ENCODE data around the gene ABCC11. TPM values are rescaled to one million over a fixed set of nuclear protein-coding genes. Genes with fewer than 3 reads are reported as not detected.

ABCC11 gene
- total RNA-seq, 6 experiments from 2014 or later: 0.05 to 0.26 (median 0.12) TPM; not detected in 3

DNA sequence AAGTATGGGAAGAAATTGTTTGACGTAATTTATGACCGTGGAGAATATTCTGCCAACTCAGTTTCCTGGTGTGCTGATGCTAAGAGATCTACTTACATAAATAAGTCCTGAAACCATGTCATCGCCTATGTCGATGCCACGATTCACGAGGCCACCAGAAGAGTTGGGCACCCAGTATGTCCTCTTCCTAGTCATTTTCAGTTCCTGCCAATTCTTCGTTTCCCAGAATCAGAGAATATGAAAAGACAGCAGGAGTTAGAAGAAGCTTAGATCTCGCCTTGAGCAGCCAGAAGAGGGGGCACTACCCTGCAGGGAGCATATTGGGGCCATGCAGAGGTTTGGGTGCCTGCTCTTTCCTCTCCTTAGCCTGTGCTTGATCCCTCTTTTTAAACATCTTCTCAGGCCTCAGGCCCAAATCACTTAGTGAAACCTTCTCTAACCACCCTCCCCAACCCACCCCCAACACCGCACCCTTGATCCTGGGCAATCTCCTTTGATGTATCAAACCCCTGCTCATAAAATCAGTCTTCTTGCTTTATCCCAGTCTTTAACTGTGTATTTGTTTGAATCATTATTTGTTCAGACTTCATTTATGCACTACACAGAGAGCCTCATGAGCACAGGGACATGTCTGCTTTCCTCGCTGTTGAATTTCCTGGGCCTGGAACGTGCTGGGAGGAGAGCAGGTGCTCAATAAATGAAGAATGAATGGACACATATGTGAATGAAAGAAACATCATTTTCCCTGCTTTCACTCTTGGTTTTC lies 15.4 kb downstream of the ABCC11 start:
- no peak overlapping the region for H3K4me3 Mint-ChIP-seq
- no peaks in the 10 kb centered on the region for H3K36me3 Mint-ChIP-seq (ENCODE audit: low read depth)
- TF ChIP-seq, protein P1, sequence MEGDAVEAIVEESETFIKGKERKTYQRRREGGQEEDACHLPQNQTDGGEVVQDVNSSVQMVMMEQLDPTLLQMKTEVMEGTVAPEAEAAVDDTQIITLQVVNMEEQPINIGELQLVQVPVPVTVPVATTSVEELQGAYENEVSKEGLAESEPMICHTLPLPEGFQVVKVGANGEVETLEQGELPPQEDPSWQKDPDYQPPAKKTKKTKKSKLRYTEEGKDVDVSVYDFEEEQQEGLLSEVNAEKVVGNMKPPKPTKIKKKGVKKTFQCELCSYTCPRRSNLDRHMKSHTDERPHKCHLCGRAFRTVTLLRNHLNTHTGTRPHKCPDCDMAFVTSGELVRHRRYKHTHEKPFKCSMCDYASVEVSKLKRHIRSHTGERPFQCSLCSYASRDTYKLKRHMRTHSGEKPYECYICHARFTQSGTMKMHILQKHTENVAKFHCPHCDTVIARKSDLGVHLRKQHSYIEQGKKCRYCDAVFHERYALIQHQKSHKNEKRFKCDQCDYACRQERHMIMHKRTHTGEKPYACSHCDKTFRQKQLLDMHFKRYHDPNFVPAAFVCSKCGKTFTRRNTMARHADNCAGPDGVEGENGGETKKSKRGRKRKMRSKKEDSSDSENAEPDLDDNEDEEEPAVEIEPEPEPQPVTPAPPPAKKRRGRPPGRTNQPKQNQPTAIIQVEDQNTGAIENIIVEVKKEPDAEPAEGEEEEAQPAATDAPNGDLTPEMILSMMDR (IDR thresholded peaks at IDR 0.05): peak; percentile 72
- H3K27me3 Mint-ChIP-seq (ENCODE audit: insufficient read depth): peaks cover 17% of the 10 kb centered on the region
- peak; percentile 16 for DNase-seq
- no peaks in the 10 kb centered on the region for H3K9me3 Mint-ChIP-seq
- no peak overlapping the region for H3K27ac Mint-ChIP-seq
- H3K4me1 Mint-ChIP-seq (ENCODE audit: low read depth): peaks cover 9% of the 10 kb centered on the region

DNA sequence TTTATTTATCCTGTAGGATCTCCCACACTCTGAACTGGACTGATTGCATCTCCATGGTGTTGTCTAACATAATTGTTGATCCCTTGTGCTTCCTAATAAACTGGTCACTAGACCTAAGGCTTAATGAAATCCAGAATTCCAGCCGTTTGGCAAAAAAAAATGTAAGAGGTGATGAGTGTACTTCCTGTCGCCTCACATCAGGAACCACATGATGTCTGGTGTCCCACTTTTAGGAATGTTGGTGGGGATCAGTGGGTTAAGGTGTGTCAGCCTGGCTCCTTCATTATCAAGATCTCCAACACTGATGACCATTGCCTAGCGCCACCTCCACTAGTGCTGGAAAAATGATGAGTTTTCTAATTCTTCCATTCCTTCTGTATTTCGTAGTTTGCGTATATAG lies 21.9 kb downstream of the ABCC11 start:
- peaks cover 9% of the 10 kb centered on the region for H3K4me1 Mint-ChIP-seq (ENCODE audit: low read depth)
- H3K27me3 Mint-ChIP-seq (ENCODE audit: insufficient read depth): peaks cover 13% of the 10 kb centered on the region
- H3K27ac Mint-ChIP-seq: no peak overlapping the region; the same call in 1 of the 2 replicates
- DNase-seq: no peak
- H3K9me3 Mint-ChIP-seq: no peaks in the 10 kb centered on the region
- H3K4me3 Mint-ChIP-seq: no peak overlapping the region
- H3K36me3 Mint-ChIP-seq (ENCODE audit: low read depth): no peaks in the 10 kb centered on the region
- TF ChIP-seq, protein P1 (IDR thresholded peaks at IDR 0.05): no peak

DNA sequence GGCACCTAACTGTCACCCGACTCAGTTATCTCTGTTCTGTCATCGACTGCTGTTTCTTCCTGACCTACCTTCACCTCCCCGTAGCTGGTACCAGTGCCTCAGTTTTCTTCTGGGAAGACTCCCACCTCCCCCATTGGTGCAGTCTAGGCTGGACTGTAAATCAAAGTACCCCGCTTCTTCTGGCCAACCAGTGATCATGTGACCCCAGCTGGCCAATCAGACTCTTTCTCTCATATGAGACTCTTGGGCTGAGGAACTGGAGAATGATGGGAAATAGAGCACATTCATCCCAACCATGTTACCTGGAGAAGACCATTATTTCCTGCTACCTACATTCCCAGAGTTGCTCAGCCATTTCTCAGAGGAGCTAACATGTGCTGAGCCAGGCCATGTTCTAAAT lies 23.8 kb downstream of the ABCC11 start:
- DNase-seq: no peak
- H3K4me1 Mint-ChIP-seq (ENCODE audit: low read depth): peaks cover 9% of the 10 kb centered on the region
- H3K27me3 Mint-ChIP-seq (ENCODE audit: insufficient read depth): peaks cover 13% of the 10 kb centered on the region; the same call in 1 of the 2 replicates
- H3K27ac Mint-ChIP-seq: no peak overlapping the region
- H3K36me3 Mint-ChIP-seq (ENCODE audit: low read depth): no peaks in the 10 kb centered on the region
- no peaks in the 10 kb centered on the region for H3K9me3 Mint-ChIP-seq
- TF ChIP-seq, protein P1 (IDR thresholded peaks at IDR 0.05): no peak
- H3K4me3 Mint-ChIP-seq: no peak overlapping the region

DNA sequence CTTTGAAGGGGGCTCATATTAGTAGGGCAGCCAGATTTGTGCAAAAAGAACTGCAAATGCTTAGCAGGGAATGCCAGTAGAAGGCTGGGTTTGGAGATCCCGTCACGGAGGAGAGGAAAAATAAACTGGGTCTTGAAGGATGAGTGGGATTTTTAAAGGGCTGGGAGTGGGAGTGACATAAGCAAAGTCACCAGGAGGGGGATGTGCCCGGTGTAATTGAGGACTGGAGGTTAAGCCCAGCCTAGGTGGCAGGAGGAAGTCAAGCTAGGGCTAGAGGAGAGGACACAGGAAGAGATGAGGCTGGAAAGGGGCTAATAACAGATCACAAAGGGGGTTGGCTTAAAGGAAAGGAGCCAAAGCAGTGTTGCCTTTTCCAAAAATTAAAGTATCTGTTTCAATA lies 26.4 kb downstream of the ABCC11 start:
- H3K27me3 Mint-ChIP-seq (ENCODE audit: insufficient read depth): peaks cover 10% of the 10 kb centered on the region
- TF ChIP-seq, protein P1 (IDR thresholded peaks at IDR 0.05): no peak
- no peaks in the 10 kb centered on the region for H3K9me3 Mint-ChIP-seq
- no peaks in the 10 kb centered on the region for H3K36me3 Mint-ChIP-seq (ENCODE audit: low read depth)
- H3K4me3 Mint-ChIP-seq: no peak overlapping the region
- H3K27ac Mint-ChIP-seq: no peak overlapping the region
- peaks cover 8% of the 10 kb centered on the region for H3K4me1 Mint-ChIP-seq (ENCODE audit: low read depth)
- no peak for DNase-seq

DNA sequence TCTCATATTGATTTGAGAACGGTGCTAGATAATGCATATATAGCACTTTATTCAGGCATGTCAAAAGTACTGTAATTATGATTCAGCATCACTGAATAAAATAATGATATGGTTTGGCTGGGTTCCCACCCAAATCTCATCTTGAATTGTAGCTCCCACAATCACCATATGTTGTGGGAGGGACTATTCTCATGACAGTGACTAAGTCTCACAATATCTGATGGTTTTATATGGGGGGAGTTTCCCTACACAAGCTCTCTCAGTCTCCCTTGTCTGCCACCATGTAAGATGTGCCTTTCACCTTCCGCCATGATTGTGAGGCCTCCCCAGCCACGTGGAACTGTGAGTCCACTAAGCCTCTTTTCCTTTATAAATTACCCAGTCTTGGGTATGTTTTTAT lies 28.9 kb downstream of the ABCC11 start:
- no peak overlapping the region for H3K4me3 Mint-ChIP-seq
- peaks cover 23% of the 10 kb centered on the region for H3K27me3 Mint-ChIP-seq (ENCODE audit: insufficient read depth)
- H3K4me1 Mint-ChIP-seq (ENCODE audit: low read depth): no peaks in the 10 kb centered on the region
- DNase-seq: no peak
- TF ChIP-seq, protein P1 (IDR thresholded peaks at IDR 0.05): no peak
- no peak overlapping the region for H3K27ac Mint-ChIP-seq
- H3K36me3 Mint-ChIP-seq (ENCODE audit: low read depth): no peaks in the 10 kb centered on the region
- no peaks in the 10 kb centered on the region for H3K9me3 Mint-ChIP-seq

Measured in HFFc6 (cell line).